H54 (cell line): ENCODE results near the gene CAV1.

ENCODE experiments used
- DNase-seq: peaks from one replicate; pipeline ENCODE4 v3.0.0; 2011; ENCODE audit warnings: low spot score, mixed read lengths; ENCODE audit not compliant: insufficient read length
- FAIRE-seq: peaks from 3 replicates; lab custom pipeline; 2011; peaks lifted over from hg19 to GRCh38; lab: Jason Lieb, UNC
- POLR2A ChIP-seq: IDR thresholded peaks from 2 replicates; pipeline ENCODE4 v1.6.1; 2011; ENCODE audit warnings: low read depth, mild to moderate bottlenecking, low read length

The CAV1 gene

GRCh38 chr7:116532102-116532688, 7.4 kb downstream of the CAV1 start:
- no peak for TF ChIP-seq POLR2A
- no peak for FAIRE-seq
- DNase-seq, result no peak

- no peak for DNase-seq
- FAIRE-seq, result no peak
- TF ChIP-seq POLR2A, result no peak
Observed at GRCh38 chr7:116534790-116535189, 10.0 kb downstream of the CAV1 start.

GRCh38 chr7:116535416-116535815, 10.6 kb downstream of the CAV1 start:
- FAIRE-seq, result no peak
- TF ChIP-seq POLR2A, result no peak
- no peak for DNase-seq

- FAIRE-seq (no peak), DNase-seq (no peak)
- TF ChIP-seq POLR2A, result no peak
Observed at GRCh38 chr7:116538138-116538537, 13.3 kb downstream of the CAV1 start.

GRCh38 chr7:116539879-116540278, 15.0 kb downstream of the CAV1 start:
- TF ChIP-seq POLR2A, result no peak
- FAIRE-seq (no peak), DNase-seq (no peak)

- no peak for DNase-seq
- no peak for TF ChIP-seq POLR2A
- no peak for FAIRE-seq
Observed at GRCh38 chr7:116540743-116541142, 15.9 kb downstream of the CAV1 start.

- TF ChIP-seq POLR2A, result no peak
- FAIRE-seq, result no peak
Observed at GRCh38 chr7:116541951-116542350, 17.1 kb downstream of the CAV1 start.

GRCh38 chr7:116542618-116543017, 17.8 kb downstream of the CAV1 start:
- TF ChIP-seq POLR2A, result no peak
- FAIRE-seq (no peak), DNase-seq (no peak)

More at GRCh38 chr7:116541951-116542350, 17.1 kb downstream of the CAV1 start:
- DNase-seq, result no peak

GRCh38 chr7:116543664-116544063, 18.8 kb downstream of the CAV1 start:
- DNase-seq (no peak), FAIRE-seq (no peak)
- TF ChIP-seq POLR2A, result no peak

- DNase-seq, result no peak
- TF ChIP-seq POLR2A, result no peak
- no peak for FAIRE-seq
Observed at GRCh38 chr7:116544487-116544886, 19.7 kb downstream of the CAV1 start.

- DNase-seq (no peak), FAIRE-seq (no peak)
- no peak for TF ChIP-seq POLR2A
Observed at GRCh38 chr7:116545411-116545993, 20.7 kb downstream of the CAV1 start.

- FAIRE-seq (no peak), DNase-seq (no peak)
- TF ChIP-seq POLR2A, result no peak
Observed at GRCh38 chr7:116546054-116546453, 21.2 kb downstream of the CAV1 start.

GRCh38 chr7:116546916-116547315, 22.1 kb downstream of the CAV1 start:
- FAIRE-seq (no peak), DNase-seq (no peak)
- no peak for TF ChIP-seq POLR2A

- DNase-seq (no peak), FAIRE-seq (no peak)
- no peak for TF ChIP-seq POLR2A
Observed at GRCh38 chr7:116547347-116547746, 22.5 kb downstream of the CAV1 start.

- FAIRE-seq (no peak), DNase-seq (no peak)
- TF ChIP-seq POLR2A, result no peak
Observed at GRCh38 chr7:116548506-116548905, 23.7 kb downstream of the CAV1 start.

GRCh38 chr7:116549370-116549769, 24.5 kb downstream of the CAV1 start:
- FAIRE-seq (no peak), DNase-seq (no peak)
- no peak for TF ChIP-seq POLR2A
